M059J (cell line): ENCODE data around the gene PCDH9. TPM values are rescaled to one million over a fixed set of nuclear protein-coding genes. Genes with fewer than 3 reads are reported as not detected.
"Not testable (repeated sequence)": the region's sequence is repeated elsewhere in the genome, so short reads cannot be mapped to it uniquely, and the experiment has no call there.

Experiments used
- DNase-seq: peaks from one replicate; pipeline ENCODE4 v3.0.0-alpha.2; 2012; ENCODE audit warnings: low read depth
- total RNA-seq: library from RNA; depleted of rRNA; stranded (reverse); fragments of >200 nt; shearing (Covaris generic); gene quantifications from 2 replicates; pipeline ENCODE4 v1.2.3, GENCODE V29; 2014

The PCDH9 gene
- total RNA-seq, 1 experiment from 2014 or later = 0.05 TPM

GRCh38 chr13:66896933-66897332 lies 333.2 kb downstream of the PCDH9 start:
- no peak for DNase-seq

GRCh38 chr13:66895780-66896179 lies 334.4 kb downstream of the PCDH9 start:
- no peak for DNase-seq

- no peak for DNase-seq
Observed at GRCh38 chr13:66895320-66895719, 334.8 kb downstream of the PCDH9 start.

GRCh38 chr13:66888698-66889097 lies 341.4 kb downstream of the PCDH9 start:
- no peak for DNase-seq

GRCh38 chr13:66887088-66887487 lies 343.0 kb downstream of the PCDH9 start:
- no peak for DNase-seq

GRCh38 chr13:66886264-66886663 lies 343.9 kb downstream of the PCDH9 start:
- no peak for DNase-seq

GRCh38 chr13:66881170-66881569 lies 349.0 kb downstream of the PCDH9 start:
- not testable (repeated sequence) for DNase-seq

- DNase-seq = no peak
Observed at GRCh38 chr13:66879988-66880387, 350.1 kb downstream of the PCDH9 start.

GRCh38 chr13:66875264-66875663 lies 354.9 kb downstream of the PCDH9 start:
- DNase-seq = no peak

- DNase-seq = no peak
Observed at GRCh38 chr13:66864627-66865026, 365.5 kb downstream of the PCDH9 start.

GRCh38 chr13:66860878-66861417 lies 369.2 kb downstream of the PCDH9 start:
- no peak for DNase-seq

- DNase-seq = no peak
Observed at GRCh38 chr13:66859934-66860877, 369.9 kb downstream of the PCDH9 start.

GRCh38 chr13:66859078-66859477 lies 371.1 kb downstream of the PCDH9 start:
- no peak for DNase-seq

GRCh38 chr13:66858163-66858562 lies 372.0 kb downstream of the PCDH9 start:
- no peak for DNase-seq

GRCh38 chr13:66855131-66855530 lies 375.0 kb downstream of the PCDH9 start:
- DNase-seq = no peak

GRCh38 chr13:66853564-66853963 lies 376.6 kb downstream of the PCDH9 start:
- no peak for DNase-seq

- no peak for DNase-seq
Observed at GRCh38 chr13:66849706-66850105, 380.4 kb downstream of the PCDH9 start.

GRCh38 chr13:66847541-66847940 lies 382.6 kb downstream of the PCDH9 start:
- DNase-seq = no peak

- no peak for DNase-seq
Observed at GRCh38 chr13:66845393-66845792, 384.7 kb downstream of the PCDH9 start.

GRCh38 chr13:66844933-66845332 lies 385.2 kb downstream of the PCDH9 start:
- no peak for DNase-seq

GRCh38 chr13:66842766-66843165 lies 387.4 kb downstream of the PCDH9 start:
- no peak for DNase-seq

GRCh38 chr13:66840621-66841020 lies 389.5 kb downstream of the PCDH9 start:
- no peak for DNase-seq

GRCh38 chr13:66837246-66837645 lies 392.9 kb downstream of the PCDH9 start:
- no peak for DNase-seq
